HepG2 (cell line): ENCODE measurements around the gene SLC29A1. TPM values are rescaled to one million over a fixed set of nuclear protein-coding genes. Genes with fewer than 3 reads are reported as not detected.
A peak's percentile ranks its signal among the peaks of the same experiment; 100 is the strongest.

ENCODE experiments used
- BHLHE40 ChIP-seq: IDR thresholded peaks from 2 replicates; pipeline ENCODE4 v1.6.1; 2011; ENCODE audit warnings: low read length, improper control_type of control experiment
- CBFB ChIP-seq: sonication (generic); formaldehyde crosslinking; IDR thresholded peaks from 2 replicates; pipeline ENCODE4 v1.4.0; 2020; ENCODE audit warnings: missing genetic modification reagents
- EEA1 ChIP-seq: sonication (generic); formaldehyde crosslinking; IDR thresholded peaks from 2 replicates; pipeline ENCODE4 v1.5.1; 2020; ENCODE audit warnings: mild to moderate bottlenecking, missing genetic modification reagents, borderline replicate concordance
- FIP1L1 ChIP-seq: fragments of 200-400 bp; formaldehyde crosslinking; IDR thresholded peaks from 2 replicates; pipeline ENCODE4 v1.6.1; 2018; ENCODE audit warnings: low read depth, mild to moderate bottlenecking, low read length, moderate library complexity, borderline replicate concordance; ENCODE audit not compliant: insufficient read depth
- JARID2 ChIP-seq: sonication (generic); formaldehyde crosslinking; IDR thresholded peaks from 2 replicates; pipeline ENCODE4 v1.8.1; 2023; ENCODE audit warnings: missing genetic modification reagents, inconsistent platforms; ENCODE audit not compliant: insufficient replicate concordance
- MIER3 ChIP-seq: IDR thresholded peaks from 2 replicates; pipeline ENCODE4 v1.6.1; 2016; ENCODE audit warnings: missing compliant biosample characterization, borderline replicate concordance
- RARG ChIP-seq: sonication (generic); formaldehyde crosslinking; IDR thresholded peaks from 2 replicates; pipeline ENCODE4 v1.4.0; 2020; ENCODE audit warnings: low read depth, mild to moderate bottlenecking, missing genetic modification reagents
- SOX5 ChIP-seq: IDR thresholded peaks from 2 replicates; pipeline ENCODE4 v1.6.1; 2016; ENCODE audit warnings: borderline replicate concordance
- TSC22D2 ChIP-seq: sonication (generic); formaldehyde crosslinking; IDR thresholded peaks from 2 replicates; pipeline ENCODE4 v1.5.1; 2020; ENCODE audit warnings: missing genetic modification reagents, mild to moderate bottlenecking, borderline replicate concordance
- ZNF253 ChIP-seq: sonication (generic); formaldehyde crosslinking; IDR thresholded peaks from 2 replicates; pipeline ENCODE4 v1.8.0; 2022; ENCODE audit warnings: mild to moderate bottlenecking, missing genetic modification reagents, borderline replicate concordance
- ZNF569 ChIP-seq: sonication (generic); formaldehyde crosslinking; IDR thresholded peaks from 2 replicates; pipeline ENCODE4 v1.5.0; 2020; ENCODE audit warnings: mild to moderate bottlenecking, missing genetic modification reagents, moderate library complexity, borderline replicate concordance
- ZNF775 ChIP-seq: sonication (generic); formaldehyde crosslinking; IDR thresholded peaks from 2 replicates; pipeline ENCODE4 v1.4.0; 2020; ENCODE audit warnings: missing genetic modification reagents, mild to moderate bottlenecking, moderate library complexity, borderline replicate concordance
- polyA plus RNA-seq, 8 experiments: library from polyadenylated mRNA; depleted of rRNA in 3 of 8; stranded (reverse) in 7 of 8; unstranded in 1 of 8; fragments of >200 nt; fragmentation: Illumina TruSeq in 4 of 8; extraction: Trizol in 4 of 8; gene quantifications; 2 replicates each; pipeline versions ENCODE4 v1.2.1 to v1.2.3, GENCODE V29; 2011 to 2016; ENCODE audit warnings: low read depth in 4 of 8, missing spikeins in 1 of 8, mixed read lengths in 1 of 8; ENCODE audit not compliant: insufficient read depth in 1 of 8
- total RNA-seq, 5 experiments: library from RNA; depleted of rRNA; stranded (reverse); fragments of >200 nt; fragmentation: Illumina TruSeq; extraction: Trizol; gene quantifications; 2 replicates each; pipeline ENCODE4 v1.2.3, GENCODE V29; 2016; ENCODE audit warnings: low read depth in 1 of 5
- TF ChIP-seq, protein P1 (sequence below): sonication (generic); formaldehyde crosslinking; IDR thresholded peaks from one replicate; pipeline ENCODE4 v1.5.1; 2020; ENCODE audit warnings: mild to moderate bottlenecking, missing genetic modification reagents; ENCODE audit errors: not compliant biosample characterization
- TF ChIP-seq, protein P2 (sequence below): IDR thresholded peaks from 2 replicates; pipeline ENCODE4 v1.6.1; 2016; ENCODE audit warnings: low read depth, missing genetic modification reagents, missing compliant biosample characterization

Gene SLC29A1
- total and polyA plus RNA-seq, 2 of the 13 experiments (the other 11 are each of a cell fraction or from before 2014, with no cell fraction given) = 43.2 to 106 TPM

DNA sequence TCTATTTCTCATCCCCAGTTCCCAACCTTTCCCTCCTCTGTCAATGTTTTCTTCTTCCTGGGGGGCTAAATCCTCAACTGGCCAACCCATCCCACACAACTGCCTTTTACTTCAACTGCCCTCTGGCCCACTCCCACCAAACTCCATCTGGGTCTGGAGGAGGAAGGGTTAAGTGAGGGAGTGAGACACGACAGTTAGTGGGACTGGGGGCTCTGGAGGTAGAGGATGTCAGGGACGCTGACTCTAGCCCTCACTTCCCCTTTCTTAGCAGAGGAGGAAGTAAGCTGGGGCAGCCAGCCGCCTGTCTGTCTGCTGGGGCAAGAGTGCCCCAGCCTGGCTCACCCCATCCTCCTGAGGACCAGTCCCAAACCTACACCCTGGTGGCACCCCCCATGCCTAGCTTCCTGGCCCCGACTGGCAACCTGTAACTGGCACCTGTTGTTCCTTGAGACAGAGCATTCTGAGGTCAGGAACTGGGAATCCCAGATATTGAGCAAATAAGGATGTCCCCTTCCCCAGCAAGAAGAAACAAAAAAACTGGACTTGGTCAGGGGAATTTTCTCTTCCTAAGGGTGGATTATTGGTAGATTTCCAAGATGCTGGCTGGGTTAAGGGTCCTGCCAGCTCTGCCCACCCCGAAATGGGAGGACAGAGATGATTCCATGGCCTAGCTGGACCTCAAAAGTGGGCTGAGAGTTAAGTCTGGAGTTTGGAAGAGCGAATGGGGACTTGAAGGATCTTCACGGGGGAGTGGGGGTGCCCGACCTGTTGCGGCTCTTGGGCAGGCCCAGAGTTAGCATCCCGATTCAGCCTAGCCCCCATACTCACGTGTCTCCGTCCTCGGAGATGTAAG, 41.0 kb downstream of the SLC29A1 start (continued):
- TF ChIP-seq, protein P1, sequence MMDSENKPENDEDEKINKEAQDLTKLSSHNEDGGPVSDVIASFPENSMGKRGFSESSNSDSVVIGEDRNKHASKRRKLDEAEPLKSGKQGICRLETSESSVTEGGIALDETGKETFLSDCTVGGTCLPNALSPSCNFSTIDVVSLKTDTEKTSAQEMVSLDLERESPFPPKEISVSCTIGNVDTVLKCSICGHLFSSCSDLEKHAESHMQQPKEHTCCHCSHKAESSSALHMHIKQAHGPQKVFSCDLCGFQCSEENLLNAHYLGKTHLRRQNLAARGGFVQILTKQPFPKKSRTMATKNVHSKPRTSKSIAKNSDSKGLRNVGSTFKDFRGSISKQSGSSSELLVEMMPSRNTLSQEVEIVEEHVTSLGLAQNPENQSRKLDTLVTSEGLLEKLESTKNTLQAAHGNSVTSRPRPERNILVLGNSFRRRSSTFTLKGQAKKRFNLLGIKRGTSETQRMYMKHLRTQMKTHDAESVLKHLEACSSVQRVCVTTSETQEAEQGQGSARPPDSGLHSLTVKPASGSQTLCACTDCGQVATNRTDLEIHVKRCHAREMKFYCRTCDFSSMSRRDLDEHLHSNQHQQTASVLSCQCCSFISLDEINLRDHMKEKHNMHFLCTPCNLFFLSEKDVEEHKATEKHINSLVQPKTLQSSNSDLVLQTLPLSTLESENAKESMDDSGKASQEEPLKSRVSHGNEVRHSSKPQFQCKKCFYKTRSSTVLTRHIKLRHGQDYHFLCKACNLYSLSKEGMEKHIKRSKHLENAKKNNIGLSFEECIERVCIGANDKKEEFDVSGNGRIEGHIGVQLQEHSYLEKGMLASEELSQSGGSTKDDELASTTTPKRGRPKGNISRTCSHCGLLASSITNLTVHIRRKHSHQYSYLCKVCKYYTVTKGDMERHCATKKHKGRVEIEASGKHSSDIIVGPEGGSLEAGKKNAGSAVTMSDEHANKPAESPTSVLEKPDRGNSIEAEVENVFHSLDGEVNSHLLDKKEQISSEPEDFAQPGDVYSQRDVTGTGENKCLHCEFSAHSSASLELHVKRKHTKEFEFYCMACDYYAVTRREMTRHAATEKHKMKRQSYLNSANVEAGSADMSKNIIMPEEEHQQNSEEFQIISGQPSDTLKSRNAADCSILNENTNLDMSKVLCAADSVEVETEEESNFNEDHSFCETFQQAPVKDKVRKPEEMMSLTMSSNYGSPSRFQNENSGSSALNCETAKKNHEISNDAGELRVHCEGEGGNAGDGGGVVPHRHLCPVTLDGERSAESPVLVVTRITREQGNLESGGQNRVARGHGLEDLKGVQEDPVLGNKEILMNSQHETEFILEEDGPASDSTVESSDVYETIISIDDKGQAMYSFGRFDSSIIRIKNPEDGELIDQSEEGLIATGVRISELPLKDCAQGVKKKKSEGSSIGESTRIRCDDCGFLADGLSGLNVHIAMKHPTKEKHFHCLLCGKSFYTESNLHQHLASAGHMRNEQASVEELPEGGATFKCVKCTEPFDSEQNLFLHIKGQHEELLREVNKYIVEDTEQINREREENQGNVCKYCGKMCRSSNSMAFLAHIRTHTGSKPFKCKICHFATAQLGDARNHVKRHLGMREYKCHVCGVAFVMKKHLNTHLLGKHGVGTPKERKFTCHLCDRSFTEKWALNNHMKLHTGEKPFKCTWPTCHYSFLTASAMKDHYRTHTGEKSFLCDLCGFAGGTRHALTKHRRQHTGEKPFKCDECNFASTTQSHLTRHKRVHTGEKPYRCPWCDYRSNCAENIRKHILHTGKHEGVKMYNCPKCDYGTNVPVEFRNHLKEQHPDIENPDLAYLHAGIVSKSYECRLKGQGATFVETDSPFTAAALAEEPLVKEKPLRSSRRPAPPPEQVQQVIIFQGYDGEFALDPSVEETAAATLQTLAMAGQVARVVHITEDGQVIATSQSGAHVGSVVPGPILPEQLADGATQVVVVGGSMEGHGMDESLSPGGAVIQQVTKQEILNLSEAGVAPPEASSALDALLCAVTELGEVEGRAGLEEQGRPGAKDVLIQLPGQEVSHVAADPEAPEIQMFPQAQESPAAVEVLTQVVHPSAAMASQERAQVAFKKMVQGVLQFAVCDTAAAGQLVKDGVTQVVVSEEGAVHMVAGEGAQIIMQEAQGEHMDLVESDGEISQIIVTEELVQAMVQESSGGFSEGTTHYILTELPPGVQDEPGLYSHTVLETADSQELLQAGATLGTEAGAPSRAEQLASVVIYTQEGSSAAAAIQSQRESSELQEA (CRISPR knock-in tag) = no peak
- 0 out of 2 replicates have a peak, but pooled peaks have one; percentile 3 for TF ChIP-seq MIER3 (CRISPR knock-in tag)
- no peak for TF ChIP-seq CBFB (CRISPR knock-in tag)
- TF ChIP-seq, protein P2, sequence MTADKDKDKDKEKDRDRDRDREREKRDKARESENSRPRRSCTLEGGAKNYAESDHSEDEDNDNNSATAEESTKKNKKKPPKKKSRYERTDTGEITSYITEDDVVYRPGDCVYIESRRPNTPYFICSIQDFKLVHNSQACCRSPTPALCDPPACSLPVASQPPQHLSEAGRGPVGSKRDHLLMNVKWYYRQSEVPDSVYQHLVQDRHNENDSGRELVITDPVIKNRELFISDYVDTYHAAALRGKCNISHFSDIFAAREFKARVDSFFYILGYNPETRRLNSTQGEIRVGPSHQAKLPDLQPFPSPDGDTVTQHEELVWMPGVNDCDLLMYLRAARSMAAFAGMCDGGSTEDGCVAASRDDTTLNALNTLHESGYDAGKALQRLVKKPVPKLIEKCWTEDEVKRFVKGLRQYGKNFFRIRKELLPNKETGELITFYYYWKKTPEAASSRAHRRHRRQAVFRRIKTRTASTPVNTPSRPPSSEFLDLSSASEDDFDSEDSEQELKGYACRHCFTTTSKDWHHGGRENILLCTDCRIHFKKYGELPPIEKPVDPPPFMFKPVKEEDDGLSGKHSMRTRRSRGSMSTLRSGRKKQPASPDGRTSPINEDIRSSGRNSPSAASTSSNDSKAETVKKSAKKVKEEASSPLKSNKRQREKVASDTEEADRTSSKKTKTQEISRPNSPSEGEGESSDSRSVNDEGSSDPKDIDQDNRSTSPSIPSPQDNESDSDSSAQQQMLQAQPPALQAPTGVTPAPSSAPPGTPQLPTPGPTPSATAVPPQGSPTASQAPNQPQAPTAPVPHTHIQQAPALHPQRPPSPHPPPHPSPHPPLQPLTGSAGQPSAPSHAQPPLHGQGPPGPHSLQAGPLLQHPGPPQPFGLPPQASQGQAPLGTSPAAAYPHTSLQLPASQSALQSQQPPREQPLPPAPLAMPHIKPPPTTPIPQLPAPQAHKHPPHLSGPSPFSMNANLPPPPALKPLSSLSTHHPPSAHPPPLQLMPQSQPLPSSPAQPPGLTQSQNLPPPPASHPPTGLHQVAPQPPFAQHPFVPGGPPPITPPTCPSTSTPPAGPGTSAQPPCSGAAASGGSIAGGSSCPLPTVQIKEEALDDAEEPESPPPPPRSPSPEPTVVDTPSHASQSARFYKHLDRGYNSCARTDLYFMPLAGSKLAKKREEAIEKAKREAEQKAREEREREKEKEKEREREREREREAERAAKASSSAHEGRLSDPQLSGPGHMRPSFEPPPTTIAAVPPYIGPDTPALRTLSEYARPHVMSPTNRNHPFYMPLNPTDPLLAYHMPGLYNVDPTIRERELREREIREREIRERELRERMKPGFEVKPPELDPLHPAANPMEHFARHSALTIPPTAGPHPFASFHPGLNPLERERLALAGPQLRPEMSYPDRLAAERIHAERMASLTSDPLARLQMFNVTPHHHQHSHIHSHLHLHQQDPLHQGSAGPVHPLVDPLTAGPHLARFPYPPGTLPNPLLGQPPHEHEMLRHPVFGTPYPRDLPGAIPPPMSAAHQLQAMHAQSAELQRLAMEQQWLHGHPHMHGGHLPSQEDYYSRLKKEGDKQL (CRISPR knock-in tag) = 0 out of 2 replicates have a peak, but pooled peaks have one; percentile 5
- TF ChIP-seq SOX5 (CRISPR knock-in tag) = 0 out of 2 replicates have a peak, but pooled peaks have one; percentile 15
- peak; percentile 46 for TF ChIP-seq BHLHE40
- no peak for TF ChIP-seq ZNF569 (CRISPR knock-in tag)
- no peak for TF ChIP-seq JARID2
- TF ChIP-seq TSC22D2 = no peak
- no peak for TF ChIP-seq ZNF775 (CRISPR knock-in tag)
- TF ChIP-seq FIP1L1 = no peak
- TF ChIP-seq RARG (CRISPR knock-in tag) = no peak
- TF ChIP-seq ZNF253 (CRISPR knock-in tag) = 0 out of 2 replicates have a peak, but pooled peaks have one; percentile 14
- no peak for TF ChIP-seq EEA1 (CRISPR knock-in tag)
